ENCODE results near the gene TRIP13.
A peak's percentile ranks its signal among the peaks of the same experiment; 100 is the strongest.
"Not testable (repeated sequence)": the region's sequence is repeated elsewhere in the genome, so short reads cannot be mapped to it uniquely, and the experiment has no call there.

TRIP13 gene

DNA sequence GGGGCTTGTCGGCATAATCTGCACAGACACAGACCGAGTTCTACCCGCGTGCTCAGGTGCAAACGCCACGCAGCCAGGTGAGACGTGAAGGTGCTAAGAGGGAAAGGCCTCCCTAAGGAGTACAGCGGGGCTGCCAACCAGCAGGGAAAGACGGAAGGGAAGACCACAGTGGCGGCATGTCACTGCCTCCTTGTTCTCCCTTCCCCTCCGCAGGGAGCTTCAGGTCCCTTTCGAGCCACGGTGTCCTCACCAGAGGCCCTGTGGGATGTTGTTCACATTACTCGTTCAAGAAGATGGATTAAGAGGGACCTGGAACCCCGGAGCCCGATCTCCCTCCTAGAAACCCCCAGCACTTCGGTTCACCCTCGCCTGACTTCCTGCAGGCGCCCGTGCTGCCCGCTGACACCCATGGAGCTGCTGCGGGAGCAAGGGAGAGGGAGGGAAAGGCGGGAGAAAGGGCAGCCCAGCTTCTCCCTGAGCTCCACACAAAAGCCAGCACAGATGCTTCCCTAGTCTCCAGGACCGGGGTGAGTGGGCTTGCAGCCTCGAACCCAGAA lies 769 bp upstream of the TRIP13 start:
- peak; percentile 9 for DNase-seq (ENCODE audit: low read depth)

DNA sequence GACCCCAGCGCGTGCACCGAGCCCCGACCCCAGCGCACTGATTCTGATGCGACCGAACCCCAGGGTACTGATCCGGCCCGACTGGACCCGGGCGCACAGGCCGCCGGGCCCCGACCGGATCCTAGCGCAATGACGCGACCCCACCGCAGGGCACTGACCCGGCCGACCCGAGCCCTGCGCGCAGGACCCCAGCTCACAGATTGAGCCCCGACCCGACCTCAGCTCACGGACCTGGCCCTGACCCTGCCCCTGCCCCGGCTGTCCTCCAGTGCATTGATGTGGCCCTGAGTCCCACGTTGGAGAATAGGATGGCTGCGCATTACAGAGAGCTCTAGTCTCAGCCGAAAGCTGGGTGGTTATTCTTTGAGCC lies 438 bp downstream of the TRIP13 start:
- DNase-seq (ENCODE audit: low read depth) = no peak

DNA sequence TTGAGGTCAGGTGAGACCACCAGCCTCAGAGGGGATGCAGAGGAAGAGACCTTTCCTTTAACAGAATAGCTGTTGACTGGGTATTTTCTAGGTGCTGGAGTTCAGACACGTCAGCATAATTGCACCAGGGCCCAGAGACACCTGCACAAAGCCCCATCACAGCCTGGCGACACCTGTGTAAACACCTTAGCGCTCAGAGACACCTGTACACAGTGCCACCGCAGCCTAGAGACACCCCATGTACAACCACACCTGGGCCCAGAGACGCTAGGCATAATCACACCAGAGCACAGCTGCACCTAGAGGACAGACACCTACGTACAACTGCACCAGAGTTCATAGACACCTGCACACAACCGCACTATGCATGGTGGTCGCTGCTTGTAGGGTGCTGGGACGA lies 1.0 kb downstream of the TRIP13 start:
- DNase-seq (ENCODE audit: low read depth) = no peak

- no peak for DNase-seq (ENCODE audit: low read depth)
These were observed 8.1 kb downstream of the TRIP13 start for GRCh38 chr5:900781-901180.

DNA sequence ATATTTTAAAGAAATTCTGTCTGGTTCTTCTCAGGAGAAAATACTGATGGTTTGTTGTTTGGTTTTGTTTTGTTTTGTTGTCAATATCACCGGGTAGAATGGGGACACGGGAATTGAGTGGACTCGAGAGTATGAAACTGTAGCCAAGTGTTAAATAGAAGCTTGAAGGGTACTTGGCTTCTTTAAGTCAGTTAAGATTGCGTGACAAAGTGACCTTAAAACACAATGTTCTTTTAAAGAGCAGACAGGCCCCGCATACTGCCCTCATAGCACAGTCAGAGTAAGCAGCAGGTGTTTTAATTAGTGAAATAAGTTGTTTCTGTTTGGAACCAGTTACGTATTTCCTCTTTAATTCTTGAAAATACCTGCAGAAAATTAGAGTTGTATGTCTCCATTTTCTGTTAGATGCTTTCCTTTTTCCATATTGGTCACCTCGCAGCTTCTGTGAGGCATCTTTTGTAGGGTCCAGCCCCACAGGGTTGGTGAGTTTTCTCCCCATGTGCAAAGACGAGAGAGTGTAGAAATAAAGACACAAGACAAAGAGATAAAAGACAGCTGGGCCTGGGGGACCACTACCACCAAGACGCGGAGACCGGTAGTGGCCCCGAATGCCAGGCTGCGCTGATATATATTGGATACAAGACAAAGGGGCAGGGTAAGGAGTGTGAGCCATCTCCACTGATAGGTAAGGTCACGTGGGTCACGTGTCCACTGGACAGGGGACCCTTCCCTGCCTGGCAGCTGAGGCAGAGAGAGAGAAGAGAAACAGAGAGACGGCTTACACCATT lies 9.6 kb downstream of the TRIP13 start:
- no peak for DNase-seq (ENCODE audit: low read depth)

GRCh38 chr5:903756-904096 lies 11.0 kb downstream of the TRIP13 start:
- DNase-seq (ENCODE audit: low read depth) = no peak

DNA sequence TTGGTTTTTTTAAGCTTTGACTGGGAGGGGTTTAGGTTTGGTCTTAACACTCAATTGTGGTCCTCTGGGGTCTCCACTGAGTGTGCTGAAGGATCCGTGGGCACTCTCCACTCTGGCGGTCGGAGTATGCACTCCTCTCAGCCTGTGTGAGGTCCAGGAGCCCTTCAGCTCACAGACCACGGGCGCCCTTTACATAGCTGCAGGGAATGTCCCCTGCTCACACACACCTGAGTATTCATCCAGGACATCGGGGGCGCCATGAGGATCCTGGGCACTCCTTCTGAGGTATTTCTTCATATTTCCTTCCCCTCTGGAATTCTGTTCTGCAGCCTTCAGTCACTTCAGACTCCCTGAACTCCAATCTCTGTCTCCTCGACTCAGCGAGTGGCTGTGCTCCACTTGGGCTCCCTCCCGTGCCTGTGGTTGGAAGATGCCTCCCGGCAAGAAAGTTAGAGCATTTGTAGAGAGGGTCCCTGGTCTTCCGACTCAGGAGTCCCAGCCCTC lies 12.5 kb downstream of the TRIP13 start:
- no peak for DNase-seq (ENCODE audit: low read depth)

DNA sequence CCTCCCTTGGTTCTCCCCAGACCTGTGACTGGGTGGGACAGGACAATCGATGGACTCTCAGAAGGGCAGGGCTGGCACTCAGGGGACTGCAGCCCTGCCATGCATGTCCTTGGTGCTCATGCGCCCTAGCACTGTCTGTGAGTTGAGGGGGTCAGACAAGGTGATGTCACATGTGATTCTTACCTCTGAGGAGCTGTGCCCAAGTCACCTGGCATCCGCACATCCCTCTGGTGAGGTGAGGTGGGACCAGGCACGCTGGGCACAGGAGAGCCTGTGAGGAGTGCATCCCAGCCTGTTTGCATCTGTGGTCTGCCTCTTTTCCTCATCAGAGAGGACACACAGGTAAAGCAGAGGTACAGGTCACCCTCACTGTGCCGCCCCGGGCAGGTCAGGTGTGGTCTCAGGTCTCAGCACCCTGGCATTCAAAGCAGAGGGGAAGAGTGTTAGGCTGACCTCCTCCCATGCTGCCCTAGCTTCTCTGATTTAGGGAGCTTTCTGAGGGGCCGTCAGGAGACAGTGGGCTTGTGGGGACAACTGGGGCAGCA lies 14.8 kb downstream of the TRIP13 start:
- no peak for DNase-seq (ENCODE audit: low read depth)

GRCh38 chr5:908172-908571 lies 15.5 kb downstream of the TRIP13 start:
- DNase-seq (ENCODE audit: low read depth) = no peak

DNA sequence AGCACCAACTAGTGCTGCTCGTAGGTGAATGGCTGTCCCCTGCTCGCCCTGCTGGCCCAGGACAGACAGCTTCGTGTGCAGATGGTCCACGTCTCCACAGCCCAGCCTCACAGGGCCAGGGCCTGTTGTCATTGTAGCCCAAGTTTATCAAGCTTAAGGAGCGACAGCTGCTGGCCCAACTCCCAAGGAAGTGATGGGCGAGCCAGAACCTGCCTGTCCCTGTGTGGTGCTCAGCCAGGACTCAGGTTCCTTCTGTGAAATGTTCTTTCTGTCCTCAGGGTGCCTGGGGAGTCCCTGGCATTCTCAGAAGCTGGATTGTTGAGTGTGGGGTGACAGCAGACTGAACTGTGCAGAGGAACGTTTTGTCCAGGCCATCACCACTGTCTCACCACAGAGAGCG lies 16.4 kb downstream of the TRIP13 start:
- DNase-seq (ENCODE audit: low read depth) = no peak

DNA sequence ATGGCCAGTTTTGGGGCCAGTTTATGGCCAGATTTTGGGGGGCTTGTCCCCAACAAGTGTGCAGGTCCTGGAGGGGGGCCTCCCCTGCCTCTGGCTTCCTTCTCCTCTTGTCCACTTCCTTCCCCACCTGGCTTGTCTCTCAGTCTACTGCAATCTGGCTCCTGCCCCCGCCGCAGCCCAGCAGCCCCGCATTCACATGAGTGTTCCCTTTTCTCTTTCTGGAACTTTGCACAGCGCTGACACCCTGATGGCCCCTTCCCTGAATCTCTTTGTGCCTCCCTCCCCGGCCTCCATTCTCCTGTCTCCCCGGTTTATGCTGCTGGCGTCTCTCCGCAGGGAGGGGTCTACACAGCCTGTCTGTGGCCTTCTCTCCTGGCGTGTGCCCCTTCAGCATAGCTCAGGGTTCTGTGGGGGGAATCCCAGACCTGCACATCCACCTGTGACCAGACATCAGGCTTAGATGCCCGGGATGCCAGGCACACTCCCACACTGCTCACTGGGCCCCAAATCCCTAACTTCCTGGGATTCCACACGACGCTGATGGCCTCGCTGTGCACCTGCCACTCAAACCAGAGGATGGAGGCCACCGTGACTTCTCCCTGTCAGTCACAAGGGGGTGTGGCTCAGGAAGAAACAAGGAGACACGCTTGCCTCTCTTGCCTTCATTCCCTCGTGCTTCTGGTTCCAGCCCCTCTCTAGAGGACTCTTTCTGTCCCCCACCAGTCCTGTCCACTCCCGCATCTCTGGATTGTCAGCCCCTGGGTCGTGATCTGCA lies 17.5 kb downstream of the TRIP13 start:
- DNase-seq (ENCODE audit: low read depth) = no peak

DNA sequence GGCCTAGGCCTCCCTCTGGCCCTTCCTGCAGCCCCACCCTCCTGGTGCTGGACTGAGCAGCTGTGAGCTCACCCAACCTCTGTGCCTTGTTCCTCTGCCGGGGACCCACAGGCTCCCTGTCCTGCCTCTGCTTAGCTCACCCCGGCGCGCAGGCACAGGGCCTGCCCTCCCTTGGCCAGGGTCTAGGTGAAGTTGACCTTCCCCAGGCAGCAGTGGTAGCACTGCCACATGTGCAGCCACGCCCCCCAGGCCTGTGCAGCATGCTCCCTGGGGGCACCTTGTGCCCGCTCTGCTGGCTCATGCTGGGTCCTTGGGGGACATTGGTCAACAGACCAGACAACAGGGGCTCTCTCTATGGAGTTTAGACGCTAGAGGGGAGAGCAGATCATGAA lies 18.1 kb downstream of the TRIP13 start:
- no peak for DNase-seq (ENCODE audit: low read depth)

DNA sequence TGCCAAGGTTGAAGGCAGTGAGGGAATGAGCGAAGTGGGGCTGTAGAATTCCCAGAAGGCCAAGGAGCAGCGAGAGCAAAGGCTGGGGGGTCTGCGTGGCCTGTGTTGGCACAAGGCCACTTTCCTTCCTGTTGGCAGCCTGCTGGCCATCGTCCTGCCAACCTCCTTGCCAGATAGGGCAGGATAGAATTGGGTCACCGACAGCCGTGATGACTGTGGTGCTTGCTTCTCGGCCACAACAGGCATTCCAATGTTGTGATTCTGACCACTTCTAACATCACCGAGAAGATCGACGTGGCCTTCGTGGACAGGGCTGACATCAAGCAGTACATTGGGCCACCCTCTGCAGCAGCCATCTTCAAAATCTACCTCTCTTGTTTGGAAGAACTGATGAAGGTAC lies 18.9 kb downstream of the TRIP13 start:
- DNase-seq (ENCODE audit: low read depth) = peak; percentile 16

GRCh38 chr5:912280-913091 lies 19.8 kb downstream of the TRIP13 start:
- DNase-seq (ENCODE audit: low read depth) = peak; percentile 84

- DNase-seq (ENCODE audit: low read depth) = no peak
These were observed 21.5 kb downstream of the TRIP13 start for GRCh38 chr5:914174-914573.

DNA sequence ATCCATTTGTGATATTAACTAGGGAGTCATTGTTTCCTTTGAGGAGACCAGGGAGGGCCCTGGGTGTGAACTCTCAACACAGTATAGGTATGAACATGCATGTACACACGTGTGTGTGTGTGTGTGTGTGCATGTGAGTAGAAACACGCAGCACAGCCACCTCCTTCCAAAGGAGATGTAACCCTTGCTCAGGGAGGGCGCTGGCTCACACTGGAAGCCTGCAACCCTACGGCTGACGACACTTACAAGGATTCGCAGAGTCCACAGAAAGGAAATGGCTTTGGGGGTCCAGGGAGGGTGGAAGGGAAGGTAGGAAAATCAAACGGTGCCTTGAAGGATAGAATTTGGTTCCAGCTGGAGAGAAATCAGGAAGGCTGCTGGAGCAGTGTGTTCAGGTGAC lies 21.9 kb downstream of the TRIP13 start:
- no peak for DNase-seq (ENCODE audit: low read depth)

GRCh38 chr5:915346-915745 lies 22.7 kb downstream of the TRIP13 start:
- DNase-seq (ENCODE audit: low read depth) = not testable (repeated sequence)

DNA sequence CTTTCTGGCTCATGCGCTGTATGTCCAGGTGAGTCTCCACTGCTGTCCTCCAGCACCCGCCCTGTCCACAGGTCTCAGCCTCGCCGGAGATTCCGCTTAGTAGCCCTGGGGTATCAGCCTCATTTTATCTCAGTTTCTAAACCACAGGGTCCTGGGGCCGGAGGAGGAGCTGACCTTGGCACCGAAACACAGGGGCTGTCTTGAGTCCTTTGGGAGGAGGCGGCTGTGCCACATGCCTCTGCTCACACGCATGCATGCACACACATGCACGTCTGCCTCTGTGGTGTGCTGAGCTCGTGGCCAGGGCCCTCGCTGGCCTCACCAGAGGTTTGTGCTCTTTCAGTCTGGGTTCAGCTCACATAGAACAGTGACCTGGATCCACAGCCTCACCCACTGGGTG lies 23.3 kb downstream of the TRIP13 start:
- DNase-seq (ENCODE audit: low read depth) = no peak

DNA sequence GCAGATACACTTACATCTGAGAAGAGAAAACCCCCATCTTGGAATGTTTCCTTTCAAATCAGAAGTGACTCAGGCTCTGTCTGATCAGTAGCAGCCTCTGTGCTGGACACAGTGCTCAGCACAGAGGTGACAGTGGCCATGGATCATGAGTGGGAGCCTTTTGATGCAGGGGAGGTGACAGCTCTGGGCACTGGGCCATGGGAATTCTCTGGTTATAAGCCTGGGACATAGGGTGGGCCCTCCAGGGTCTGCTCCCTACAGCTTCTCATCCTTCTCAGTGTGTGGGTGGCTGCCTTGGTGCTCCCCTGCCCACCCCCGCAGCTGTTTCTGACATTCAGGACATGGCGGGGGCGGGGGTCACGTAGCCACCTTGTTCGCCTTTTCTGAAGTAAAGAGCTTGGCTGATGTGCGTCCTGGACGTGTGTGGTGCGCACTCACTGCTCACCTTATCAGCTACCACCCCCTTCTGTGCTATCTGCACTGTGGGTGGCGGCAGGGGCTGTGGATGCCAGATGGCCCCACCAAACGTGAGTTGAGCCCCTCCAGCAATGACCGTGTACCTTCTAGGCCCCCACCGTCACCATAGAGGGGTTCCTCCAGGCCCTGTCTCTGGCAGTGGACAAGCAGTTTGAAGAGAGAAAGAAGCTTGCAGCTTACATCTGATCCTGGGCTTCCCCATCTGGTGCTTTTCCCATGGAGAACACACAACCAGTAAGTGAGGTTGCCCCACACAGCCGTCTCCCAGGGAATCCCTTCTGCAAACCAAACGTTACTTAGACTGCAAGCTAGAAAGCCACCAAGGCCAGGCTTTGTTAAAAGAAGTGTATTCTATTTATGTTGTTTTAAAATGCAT lies 24.0 kb downstream of the TRIP13 start:
- no peak for DNase-seq (ENCODE audit: low read depth)

DNA sequence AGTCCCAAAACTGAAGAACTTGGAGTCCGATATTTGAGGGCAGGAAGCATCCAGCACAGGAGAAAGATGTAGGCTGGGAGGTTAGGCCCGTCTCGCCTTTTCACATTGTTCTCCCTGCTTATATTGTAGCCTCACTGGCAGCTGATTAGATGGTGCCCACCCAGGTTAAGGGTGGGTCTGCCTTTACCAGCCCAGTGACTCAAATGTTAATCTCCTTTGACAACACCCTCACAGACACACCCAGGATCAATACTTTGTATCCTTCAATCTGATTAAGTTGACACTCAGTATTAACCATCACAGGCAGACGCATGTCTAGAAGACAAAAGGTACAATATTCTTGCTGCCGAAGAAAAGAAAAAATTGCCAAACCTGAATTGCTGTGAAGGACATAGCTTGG lies 26.0 kb downstream of the TRIP13 start:
- not testable (repeated sequence) for DNase-seq (ENCODE audit: low read depth)

DNA sequence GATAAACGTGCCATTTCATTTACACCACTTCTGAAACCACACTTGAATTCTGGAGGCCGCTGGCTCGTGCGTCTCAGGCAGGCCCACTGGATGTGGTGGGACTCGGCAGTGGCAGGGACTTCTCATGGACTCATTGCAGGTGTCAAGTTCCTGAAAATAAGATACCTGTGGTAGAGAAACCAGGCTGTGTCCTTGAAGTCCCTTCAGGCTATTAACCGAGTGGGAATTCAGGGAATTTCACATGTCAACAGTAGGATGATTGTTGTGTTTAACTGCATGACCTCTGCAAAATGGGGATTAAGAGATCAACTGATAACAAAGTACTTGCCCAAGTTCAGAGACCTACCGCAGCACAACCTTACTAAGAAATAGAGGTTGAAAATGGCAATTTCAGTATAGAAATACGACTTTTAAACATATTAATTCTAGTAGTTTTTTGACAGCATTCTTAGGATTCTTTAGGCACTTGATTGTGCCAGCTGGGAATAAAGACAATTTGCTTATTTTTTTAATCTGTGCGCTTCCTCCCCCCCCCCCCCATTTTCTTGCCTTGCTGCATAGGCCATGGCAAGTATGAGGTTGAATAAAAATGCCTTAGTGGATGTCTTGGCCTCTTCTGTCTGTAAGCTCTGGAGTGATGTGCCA lies 26.8 kb downstream of the TRIP13 start:
- no peak for DNase-seq (ENCODE audit: low read depth)
